HEK293T (cell line): ENCODE data around the gene FOXA3.

Experiments
- FOXA1 ChIP-seq: fragments of 450-650 bp; IDR thresholded peaks from 2 replicates; pipeline ENCODE4 v1.6.1; 2016; ENCODE audit warnings: mild to moderate bottlenecking
- FOXM1 ChIP-seq: fragments of 450-650 bp; IDR thresholded peaks from 2 replicates; pipeline ENCODE4 v1.6.1; 2017; ENCODE audit warnings: mild to moderate bottlenecking, borderline replicate concordance
- HDGF ChIP-seq: fragments of 450-650 bp; IDR thresholded peaks from 2 replicates; pipeline ENCODE4 v1.6.1; 2017; ENCODE audit warnings: antibody characterized with exemption, borderline replicate concordance
- L3MBTL2 ChIP-seq: fragments of 450-650 bp; conservative IDR thresholded peaks from 2 replicates; pipeline ENCODE4 v1.6.1; 2016; ENCODE audit warnings: mild to moderate bottlenecking
- NFRKB ChIP-seq: fragments of 450-650 bp; IDR thresholded peaks from 2 replicates; pipeline ENCODE4 v1.6.1; 2016; ENCODE audit warnings: mild to moderate bottlenecking, moderate library complexity
- SUZ12 ChIP-seq: fragments of 450-650 bp; IDR thresholded peaks from 2 replicates; pipeline ENCODE4 v1.6.1; 2016; ENCODE audit warnings: mild to moderate bottlenecking
- TARDBP ChIP-seq: fragments of 450-650 bp; IDR thresholded peaks from 2 replicates; pipeline ENCODE4 v1.6.1; 2016

DNA sequence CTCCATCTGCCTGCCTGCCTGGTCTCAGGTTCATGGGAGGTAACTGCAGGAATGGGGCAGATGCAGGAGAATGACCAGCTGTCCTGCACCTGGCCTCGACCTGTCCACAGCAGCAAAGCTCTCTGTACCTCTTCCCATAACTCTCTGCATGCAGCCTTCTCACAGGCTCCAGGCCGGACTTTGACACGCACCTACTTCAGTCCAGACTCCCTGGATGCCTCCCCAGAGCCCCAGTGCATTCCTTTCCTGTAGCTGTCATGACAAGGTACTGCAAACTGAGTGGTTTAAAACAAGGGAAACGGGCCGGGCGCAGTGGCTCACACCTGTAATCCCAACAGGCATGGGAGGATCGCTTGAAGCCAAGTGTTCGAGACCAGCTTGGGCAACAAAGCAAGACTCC lies 47.2 kb downstream of the FOXA3 start:
- TF ChIP-seq TARDBP (no peak), FOXM1 (no peak), SUZ12 (no peak), HDGF (no peak), NFRKB (no peak), FOXA1 (no peak), L3MBTL2 (no peak)
